GM21737 (cell line): ENCODE data around the gene SYNJ2.

Experiments
- ATAC-seq: cut with Tn5 transposase; IDR thresholded peaks from one replicate; pipeline ENCODE4 v1.9.1; 2021; ENCODE audit warnings: mild to moderate bottlenecking, moderate library complexity; ENCODE audit not compliant: unreplicated experiment

SYNJ2 gene

DNA sequence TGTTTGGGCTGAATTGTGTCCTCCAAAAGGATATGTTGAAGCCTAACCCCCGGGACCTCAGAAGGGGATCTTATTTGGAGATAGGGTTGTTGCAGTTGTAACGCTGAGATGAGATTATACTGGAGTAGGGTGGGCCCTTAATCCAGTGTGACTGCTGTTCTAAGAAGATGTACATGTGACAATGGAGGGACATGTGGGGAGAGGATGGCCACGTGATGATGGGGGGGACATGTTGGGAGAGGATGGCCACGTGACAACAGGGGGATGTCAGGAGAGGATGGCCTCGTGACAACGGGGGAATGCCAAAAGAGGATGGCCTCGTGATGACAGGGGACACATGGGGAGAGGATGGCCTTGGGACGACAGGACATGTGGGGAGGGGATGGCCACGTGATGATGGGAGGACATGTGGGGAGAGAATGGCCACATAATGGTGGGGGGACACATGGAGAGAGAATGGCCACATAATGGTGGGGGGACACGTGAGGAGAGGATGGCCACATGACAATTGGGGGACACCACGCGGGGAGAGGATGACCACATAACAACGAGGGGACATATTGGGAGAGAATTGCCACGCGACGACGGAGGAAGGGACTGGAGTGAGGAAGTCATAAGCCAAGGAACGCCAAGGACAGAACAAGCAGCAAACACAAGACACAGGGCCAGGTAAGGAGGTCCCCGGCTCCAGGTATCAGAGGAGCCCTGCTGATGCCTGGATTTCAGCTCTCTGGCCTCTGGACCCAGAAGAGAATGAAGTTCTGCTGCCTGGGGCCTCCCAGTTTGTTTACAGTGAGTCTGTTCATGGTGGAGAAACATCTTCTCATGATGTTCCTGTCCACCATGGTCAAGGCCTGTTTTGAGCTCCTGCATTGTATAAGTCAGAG lies 29.2 kb downstream of the SYNJ2 start:
- ATAC-seq: no peak

DNA sequence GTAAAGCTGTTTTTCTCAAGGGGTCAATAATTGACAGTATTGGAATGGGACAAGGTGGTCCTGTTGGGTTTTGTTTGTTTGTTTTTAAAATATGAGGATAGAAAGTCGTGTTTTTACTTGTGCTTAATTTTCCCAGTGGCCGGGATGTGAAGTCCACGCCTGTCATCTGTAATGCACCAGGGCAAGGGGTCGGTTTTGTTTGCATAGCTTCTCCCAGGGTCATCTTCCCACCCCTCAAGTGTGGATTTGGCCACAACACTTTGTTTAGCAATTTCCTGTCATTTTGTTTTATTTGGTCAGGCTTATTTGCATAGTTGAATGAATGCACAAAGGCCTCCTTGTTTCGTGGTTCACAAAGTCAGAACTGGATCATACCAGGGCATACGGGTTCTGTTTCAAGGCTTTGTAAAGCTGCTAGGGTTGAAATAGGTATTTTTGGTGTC lies 29.8 kb downstream of the SYNJ2 start:
- no peak for ATAC-seq

DNA sequence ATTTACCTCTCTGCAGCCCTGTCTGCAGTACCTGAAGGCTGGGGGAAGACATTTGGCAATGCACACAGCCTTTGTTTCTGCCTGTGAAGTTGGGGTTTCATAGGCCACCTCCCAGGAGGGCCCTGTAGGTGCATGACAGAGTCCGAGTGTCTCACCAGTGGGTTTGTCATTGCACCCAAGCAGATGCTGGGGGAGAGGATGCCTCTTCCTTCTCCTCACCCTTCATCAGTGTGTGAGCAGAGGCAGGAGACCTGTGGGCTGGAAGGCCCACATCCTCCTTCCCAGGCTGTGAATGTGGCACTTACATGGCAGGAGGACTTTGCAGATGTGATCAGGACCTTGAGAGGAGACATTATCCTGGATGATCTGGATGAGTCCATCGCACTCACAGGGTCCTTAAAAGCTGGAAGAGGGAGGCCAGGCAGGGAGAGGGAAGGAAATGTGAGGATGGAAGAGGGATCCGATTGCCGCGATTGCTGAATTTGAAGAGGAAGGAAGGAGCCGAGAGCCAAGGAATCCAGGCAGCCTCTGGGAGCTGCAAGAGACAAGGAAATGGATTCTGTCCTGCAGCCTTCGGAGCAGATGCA lies 30.4 kb downstream of the SYNJ2 start:
- ATAC-seq: no peak

- no peak for ATAC-seq
Observed at GRCh38 chr6:158013904-158014504, 32.3 kb downstream of the SYNJ2 start.

GRCh38 chr6:158014505-158015187 lies 33.0 kb downstream of the SYNJ2 start:
- ATAC-seq: no peak

- no peak for ATAC-seq
Observed at GRCh38 chr6:158015188-158015506, 33.5 kb downstream of the SYNJ2 start.

DNA sequence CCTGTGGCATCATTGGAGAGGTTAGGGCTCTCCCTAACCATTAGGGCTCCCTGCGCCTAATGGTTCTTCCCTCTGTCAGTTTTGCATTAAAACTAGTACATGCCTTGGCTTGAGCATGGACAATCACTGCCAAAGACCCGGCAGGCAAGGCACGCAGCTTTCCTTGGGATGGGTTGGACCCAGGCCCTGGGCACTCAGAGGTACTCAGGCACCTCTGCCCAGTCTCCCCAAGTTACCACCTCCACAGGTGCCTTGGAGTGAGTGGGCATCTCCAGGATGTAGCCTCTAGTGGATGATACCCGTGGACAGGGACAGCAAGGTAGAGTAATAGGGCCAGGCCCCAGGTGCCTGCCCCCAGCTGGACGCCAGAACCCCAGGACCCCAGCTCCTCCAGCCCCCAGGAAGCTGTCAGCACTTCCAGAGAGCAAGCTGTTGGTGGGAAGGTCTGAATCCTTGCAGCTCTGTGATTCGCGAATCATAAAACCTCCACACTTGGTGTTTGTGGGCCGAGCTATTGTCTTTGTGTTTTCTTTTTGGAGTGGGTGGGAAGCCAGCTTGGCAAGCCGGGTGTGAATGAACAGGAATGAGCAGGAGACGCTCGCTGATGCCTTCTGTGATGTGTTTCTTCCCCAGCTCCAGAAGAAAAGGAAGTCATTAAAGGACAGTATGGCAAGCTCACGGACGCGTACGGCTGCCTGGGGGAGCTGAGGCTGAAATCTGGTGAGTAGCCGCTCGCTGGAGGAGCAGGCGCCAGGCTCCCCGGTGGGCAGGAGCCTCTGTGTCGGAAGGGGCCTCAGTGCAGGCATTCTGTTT lies 35.1 kb downstream of the SYNJ2 start:
- ATAC-seq: no peak

GRCh38 chr6:158017621-158018040 lies 36.0 kb downstream of the SYNJ2 start:
- ATAC-seq: no peak

DNA sequence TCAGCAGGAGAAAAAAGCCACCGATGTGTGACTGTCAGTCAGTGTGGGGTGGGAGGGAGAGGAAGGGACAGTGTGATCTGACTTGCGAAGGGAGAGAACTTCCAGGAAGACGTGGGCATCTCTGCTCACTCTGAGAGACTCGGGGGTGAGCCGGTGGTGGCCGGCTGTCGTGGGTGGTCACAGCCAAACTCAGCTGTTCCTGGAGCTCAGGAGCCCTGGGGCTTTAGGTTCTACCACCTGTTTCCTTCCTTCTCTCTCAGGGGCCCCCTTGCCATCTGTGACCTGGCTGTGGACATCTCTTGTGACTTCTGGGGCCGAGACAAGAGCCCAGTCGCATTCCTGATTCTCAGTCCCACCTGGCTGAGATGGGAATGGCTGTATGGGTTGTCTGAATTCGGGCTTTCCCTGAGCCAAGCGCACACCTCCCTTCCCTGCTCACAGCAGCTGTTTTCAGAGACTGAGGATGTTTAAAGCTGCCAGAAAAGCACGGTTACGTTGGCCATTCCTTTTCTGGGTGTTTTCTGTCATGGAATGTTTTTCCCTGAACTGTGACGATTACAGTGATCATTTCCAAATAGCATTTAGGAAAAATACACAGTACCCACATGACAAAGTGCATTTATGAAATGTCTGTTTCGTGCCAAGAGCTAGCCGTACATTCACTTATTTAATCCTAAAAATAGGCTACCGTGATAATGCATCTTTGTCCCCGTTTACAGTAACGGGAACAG lies 36.5 kb downstream of the SYNJ2 start:
- no peak for ATAC-seq

DNA sequence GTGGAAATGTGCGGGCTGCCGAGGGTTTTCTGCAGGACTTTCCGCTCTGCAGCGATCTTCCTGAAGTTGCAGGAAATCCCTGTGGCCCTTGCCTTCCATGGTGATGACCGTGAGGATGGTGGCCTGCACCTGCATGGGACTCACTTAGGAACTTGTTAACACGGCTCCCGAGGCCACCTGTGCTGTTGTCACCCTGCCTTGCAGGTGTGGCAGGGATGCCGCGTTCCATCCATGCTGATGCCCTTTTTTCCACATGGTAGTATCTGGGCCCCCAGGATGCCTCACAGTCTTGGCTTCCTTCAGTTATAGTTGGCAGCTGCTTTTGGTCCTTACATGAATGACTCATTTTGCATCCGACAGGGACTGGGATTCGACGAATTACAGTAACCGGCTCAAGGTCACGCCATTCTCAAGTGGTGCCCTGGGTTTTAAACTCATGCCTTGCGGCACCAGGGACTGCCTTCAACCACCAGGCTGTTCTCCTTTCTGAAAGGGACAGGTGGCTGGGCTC lies 37.2 kb downstream of the SYNJ2 start:
- no peak for ATAC-seq

- no peak for ATAC-seq
Observed at GRCh38 chr6:158019416-158019815, 37.8 kb downstream of the SYNJ2 start.

- no peak for ATAC-seq
Observed at GRCh38 chr6:158020272-158020711, 38.6 kb downstream of the SYNJ2 start.

GRCh38 chr6:158020811-158021210 lies 39.1 kb downstream of the SYNJ2 start:
- ATAC-seq: no peak

GRCh38 chr6:158021376-158021775 lies 39.7 kb downstream of the SYNJ2 start:
- no peak for ATAC-seq

GRCh38 chr6:158021814-158022748 lies 40.4 kb downstream of the SYNJ2 start:
- ATAC-seq: no peak

DNA sequence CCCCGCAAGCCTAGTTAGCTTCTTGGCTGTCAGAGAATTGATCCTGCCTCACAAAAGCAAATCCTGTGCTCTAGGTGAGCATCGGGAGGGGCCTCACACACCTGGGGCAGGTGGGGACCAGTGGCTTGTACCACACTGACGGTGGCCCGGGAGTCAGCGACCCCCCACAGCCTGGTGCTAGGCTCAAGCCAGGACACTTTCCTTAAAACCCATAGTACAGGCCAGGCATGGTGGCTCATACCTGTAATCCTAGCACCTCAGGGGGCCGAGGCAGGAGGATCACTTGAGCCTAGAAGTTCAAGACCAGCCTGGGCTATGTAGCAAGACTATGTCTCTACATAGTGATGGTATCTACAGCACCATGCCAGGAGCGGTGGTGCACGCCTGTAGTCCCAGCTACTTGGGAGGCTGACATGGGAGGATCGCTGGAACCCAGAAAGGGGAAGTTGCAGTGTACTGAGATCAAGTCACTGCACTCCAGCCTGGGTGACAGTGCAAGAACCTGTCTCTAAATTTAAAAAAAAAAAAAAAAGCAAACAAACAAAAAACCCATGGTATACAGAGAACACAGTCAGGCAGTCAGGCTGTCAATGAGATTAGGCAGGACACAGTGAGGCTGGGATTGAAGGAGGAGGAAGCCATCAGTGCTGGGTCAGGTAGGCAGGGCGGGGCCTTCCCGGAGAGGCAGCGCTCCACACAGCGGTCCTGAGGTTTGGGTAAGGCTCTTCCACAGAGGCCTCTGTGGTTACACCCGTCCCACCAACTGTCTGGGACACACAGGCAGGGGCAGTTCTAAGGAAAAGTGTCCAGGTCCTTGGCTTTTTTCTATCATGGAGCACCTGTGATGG lies 41.3 kb downstream of the SYNJ2 start:
- no peak for ATAC-seq

GRCh38 chr6:158023597-158023939 lies 41.9 kb downstream of the SYNJ2 start:
- no peak for ATAC-seq
